AG08395 (cell line): ENCODE data around the gene LRCH1.

Experiments
- DNase-seq: peaks from one replicate; pipeline ENCODE4 v3.0.0; 2012; ENCODE audit warnings: mixed read lengths, low spot score

Gene LRCH1

DNA sequence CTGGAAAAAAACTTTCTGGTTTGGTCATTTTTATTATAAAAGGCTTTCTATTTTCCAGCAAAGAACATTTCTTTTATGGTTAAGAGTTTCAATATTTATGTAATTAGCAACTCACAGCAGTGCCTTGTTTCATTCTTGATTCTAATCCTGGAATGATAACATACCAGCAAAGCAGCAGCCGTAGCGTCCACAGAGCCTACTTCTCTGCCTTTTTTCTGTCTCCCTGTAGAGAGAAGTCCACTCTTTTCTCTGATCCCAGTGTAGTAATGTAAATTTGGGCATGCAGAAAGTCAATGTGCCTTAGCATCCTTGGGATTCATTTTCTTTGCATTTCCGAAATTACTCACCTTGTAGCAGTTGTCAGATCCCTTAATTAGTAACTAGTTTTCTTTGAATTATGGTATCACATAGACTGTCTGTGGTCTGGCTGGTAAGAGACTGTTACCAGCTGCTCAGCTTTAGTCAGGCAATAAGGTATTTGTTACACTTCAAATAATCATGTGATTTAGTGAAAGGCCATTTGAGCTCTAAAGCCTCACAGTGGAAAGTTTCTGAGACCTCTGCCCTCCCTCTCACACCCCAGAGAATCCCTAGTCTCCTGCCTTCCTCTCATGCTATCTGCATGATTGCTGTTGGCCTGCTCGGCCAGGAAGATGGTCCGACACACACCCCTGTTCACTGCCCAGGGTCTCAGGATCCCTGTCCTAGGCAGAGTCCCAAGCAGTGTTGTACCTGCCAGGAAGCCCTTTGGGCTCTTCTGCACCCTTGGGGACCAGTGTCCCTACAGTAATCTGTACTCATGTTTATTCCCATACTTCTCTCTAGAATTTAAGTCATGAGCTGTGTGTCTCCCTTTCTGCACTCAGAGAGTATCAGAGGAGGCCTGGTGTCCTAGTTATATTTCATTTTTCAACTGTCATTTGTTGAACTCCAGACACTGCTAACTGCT is 86.3 kb downstream of the LRCH1 start:
- peak; percentile 39 for DNase-seq

DNA sequence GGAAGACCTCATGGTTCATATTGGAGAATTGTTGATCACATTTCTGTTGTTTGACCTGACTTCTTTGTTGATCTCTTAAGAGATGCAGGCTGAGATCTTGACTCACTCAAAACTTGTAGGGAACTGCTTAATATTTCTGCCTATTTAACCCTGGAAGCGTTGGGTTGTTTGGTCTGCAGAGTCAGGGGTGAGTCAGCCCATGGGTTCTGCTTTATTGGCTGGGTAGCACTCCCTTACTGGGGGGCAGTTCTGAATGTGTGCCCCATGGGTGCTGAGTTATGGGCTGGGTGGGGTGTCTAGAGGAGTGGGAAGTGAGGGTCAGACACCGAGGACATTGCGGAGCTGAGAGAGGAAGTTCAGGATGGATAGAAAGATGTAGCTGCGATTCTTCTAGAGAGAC is 87.9 kb downstream of the LRCH1 start:
- DNase-seq = peak; percentile 47

DNA sequence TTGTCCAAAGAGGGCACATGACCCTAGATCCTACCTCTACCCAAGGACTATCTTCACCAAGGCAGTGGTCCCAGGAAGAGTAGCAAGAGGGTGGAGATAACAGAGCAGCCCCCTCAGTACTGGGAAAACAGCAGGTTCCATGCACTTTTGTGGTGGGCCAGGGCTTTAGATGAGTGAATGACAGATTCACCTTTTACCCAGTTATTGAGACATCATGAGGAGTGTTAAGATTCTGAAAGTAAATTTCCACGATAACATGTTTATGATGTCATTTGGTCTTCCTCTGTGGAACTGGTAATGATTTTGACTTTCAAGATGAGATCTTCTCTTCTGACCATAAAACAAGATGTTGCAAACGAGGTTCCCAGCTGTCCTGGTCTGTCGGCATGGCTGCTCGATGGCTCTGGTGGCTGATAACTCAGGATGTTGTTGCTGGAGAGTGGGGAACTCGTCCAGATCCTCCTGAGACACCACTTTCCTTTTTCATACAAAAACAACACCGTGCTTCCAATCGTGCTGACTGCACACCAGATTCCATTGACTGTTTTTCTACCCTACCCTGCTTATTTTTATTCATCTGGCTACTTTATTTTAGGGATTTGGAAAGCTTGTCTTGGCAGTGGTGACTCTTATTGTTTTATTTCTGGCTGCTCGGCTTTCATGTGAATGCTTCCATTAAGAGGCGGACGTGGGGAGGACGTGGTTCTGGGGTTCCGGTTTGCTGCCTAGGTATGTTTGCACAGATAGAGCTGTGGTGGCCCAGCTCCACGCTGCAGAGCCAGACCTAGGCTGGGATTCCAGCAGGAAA is 88.5 kb downstream of the LRCH1 start:
- DNase-seq = peak; percentile 50

DNA sequence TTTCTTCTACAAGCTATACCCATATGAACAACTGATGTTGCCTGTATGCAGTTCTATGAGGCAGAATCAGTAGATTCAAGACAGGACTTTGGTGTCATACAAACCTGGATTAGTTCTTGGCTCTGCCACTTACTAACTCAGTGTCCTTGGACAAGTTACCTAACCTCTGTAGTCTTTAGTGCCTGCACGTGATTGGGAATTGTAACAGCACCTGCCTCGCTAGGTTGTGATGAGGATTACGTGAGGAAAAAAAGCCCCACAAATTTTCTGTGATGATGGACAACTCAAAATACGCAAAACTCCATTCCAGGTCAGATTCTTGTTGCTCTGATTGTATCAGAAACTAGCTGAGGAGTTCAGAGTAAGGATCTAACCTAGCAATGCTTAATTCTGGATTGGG is 89.3 kb downstream of the LRCH1 start:
- no peak for DNase-seq

DNA sequence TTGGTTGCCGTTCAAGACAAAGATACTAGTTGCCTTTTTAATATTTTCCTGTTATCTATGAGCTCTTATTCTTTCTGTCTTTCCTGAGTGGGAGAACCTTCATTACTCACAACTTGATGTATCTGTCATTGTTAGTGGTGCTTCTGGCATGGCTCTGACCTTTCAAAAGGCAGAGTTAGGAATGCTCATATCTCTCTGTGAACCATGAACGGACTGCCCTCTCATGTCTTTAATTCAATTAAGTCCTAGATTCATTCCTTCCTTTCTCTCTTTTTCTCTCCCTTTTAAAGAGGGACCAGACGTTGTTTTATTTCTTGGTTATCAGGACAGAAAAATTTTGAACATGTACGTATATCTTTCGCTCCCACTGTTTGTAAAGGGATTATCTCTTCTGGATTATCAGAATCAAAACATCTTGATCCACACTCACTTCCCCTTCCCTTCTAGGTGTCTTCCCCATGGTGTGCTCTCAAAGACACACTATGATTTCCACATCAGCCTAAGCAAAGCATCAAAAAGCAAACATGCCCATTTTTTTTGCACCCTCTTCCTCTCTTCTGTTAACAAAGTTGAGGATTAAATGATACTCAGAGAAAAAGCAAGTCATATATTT is 90.3 kb downstream of the LRCH1 start:
- DNase-seq = no peak

DNA sequence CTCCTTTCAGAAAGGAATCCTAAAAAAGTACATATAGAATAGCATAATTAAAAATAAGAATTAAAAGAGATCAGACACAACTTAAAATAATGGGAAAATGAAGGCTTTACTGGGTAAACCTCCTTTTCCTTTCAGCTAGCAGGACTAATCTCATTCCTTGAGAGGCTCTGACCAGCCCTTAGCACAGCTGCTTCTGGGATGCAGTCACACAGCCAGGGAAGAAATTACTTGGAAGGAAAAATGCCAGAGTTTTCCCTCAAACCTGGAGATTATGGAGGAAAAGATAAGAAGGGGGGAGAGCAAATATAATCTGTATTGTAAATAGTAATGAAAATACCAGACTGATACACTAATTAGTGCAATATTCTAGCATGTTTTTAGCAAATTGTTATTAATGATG is 91.8 kb downstream of the LRCH1 start:
- peak; percentile 16 for DNase-seq

DNA sequence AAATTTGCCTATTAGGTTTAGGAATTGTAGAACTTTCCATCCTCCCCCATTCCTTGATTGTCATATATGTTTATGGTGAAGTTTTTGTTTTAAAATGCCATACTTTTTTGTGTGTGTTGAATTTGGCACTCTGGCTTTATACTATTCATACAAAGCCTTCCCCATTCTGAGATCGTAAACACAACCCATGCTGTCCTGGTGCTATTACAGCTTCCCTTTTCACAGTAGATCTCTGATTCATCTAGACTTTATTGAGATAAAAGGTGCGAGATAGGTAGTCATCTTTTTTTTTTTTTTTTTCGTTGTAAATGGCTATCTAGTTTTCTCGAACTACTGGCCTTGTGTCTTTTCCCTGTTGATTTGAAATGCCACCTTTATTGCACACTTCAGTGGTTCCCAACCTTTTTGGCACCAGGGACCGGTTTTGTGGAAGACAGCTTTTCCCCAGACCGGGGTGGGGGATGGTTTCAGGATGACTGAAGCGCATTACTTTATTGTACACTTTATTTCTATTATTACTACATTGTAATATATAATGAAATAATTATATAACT is 94.6 kb downstream of the LRCH1 start:
- no peak for DNase-seq

DNA sequence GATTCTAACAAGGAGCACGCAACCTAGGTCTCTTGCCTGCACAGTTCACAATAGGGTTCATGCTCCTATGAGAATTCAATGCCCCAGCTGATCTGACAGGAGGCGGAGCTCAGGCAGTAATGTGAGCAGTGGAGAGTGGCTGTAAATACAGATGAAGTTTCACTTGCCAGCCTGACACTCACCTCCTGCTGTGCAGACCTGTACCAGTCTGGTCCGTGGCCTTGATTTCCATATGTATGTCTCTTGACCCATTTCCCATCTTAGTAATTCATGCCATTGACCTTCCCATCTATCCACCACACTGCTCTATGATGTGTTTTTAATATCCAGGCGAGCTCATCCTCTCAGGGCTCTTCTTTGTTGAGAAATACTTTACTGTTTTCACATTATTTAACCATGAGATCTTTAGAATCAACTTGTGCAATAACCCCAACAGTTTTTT is 95.2 kb downstream of the LRCH1 start:
- peak; percentile 18 for DNase-seq

DNA sequence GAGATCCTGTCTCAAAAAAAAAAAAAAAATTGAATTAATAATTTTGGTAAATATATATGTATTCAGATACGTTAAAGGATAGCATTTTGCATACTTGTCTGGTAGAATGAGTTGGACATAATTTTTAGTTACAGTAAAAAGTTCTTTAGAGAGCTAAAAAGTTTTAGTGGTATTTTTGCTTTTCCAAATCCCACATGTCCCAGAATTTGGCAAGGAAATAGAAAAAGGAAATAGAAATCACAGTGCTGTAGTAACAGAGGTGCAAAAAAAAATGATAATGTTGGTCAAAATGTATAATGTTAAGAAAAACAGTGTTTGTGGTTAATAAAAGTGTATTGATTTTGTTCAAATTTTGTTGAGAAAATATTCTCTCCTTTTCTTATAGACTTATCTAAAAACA is 96.8 kb downstream of the LRCH1 start:
- no peak for DNase-seq

DNA sequence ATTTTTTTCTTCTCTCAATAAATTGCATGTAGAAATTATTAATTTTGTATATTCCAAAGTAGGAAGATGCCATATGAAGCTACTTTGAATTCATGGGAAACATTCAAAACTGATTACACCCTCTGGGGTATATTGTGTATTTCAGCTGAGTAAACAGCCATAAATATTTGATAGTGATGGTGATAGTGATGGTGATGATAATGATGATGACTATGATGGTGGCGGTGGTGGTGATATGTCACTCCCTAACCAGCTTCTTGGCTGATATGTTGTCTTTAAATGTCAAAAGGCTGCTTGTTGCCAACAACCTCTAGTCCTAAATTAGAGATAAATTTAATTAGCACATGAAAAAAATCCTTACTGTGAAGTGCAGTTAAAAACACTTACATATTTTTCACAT is 102.0 kb downstream of the LRCH1 start:
- no peak for DNase-seq

DNA sequence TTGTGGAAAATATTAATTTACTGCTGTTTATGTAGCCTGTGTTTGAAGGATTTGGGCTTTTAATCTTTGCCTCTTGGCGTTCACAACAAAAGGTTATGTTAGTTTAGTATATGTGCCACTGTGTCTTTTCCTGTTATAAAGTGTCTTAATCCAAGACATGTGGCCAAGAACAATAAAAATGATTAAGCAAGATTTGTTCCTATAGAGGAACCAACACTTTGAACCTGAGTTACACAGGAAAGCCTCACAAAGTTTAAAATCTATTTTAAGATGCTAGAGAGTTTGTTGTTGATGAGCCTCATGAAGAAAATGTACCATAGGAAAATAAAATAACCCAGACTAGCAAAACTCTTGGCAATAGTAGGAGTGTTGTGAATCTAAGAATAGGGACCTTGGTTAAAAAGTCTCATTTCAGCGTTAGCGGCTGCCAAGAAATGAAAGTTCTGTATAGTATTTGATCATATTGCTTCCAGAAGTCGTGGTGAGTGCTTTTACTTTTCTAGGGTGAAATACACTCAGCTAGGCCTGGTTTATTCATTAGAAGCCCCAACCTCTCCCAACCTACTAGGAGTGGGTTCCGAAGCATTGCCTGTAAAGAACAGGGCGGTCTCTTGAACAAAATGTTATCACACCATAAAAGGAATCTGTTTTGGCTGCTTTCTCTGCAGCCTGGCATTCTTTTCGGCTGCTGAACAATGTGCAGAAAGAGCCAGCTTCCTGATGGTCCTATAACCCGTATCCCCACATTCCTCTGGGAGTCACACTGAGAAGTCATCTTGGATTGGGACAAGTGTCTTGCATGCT is 102.6 kb downstream of the LRCH1 start:
- DNase-seq = peak; percentile 44

DNA sequence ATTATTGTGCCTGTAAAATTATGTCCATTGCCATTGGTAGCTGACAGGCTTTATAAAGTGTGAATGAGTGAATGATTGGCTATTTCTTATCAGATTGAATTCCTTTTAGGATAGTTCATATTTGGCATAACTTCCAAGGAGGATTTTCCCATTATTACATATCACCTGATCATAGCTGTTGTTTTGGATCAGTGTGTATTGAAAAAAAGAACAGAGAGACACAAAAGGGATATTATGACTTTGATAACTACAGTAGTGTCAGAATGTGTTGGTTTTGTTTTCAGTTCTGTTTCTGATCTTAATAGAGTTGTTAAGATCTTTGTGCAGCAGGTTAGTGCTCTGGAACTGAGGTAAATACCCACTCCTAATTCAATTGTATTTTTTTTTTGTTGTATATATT is 103.8 kb downstream of the LRCH1 start:
- no peak for DNase-seq

DNA sequence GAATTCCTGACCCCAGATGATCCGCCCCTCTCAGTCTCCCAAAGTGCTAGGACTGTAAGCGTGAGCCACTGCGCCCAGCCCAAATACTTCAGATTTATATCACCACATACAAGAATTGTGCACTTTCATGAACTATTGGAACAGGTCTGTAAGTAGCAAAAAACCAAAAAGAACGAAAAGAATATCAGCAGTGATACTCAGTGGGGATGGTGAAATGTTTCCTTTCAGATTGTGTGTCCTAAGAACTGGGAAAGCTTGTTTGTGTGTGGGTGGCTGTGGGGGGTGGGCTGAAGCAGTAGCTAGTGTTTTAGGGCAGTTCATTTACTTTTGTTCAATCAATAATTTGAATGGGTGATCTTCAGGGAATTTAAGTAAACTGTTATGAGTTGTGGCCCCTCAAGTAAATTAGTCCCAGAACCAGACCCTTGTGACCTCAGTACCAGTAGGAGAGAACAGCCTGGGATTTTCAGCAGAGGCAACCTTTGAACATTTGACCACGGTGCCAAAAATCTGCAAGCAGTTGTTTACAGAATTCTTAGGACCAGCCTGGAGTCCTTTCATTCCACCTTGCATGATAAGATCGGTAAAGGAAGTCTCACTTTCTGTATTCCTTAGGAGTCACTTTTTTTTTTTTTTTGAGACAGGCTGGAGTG is 106.6 kb downstream of the LRCH1 start:
- DNase-seq = no peak

DNA sequence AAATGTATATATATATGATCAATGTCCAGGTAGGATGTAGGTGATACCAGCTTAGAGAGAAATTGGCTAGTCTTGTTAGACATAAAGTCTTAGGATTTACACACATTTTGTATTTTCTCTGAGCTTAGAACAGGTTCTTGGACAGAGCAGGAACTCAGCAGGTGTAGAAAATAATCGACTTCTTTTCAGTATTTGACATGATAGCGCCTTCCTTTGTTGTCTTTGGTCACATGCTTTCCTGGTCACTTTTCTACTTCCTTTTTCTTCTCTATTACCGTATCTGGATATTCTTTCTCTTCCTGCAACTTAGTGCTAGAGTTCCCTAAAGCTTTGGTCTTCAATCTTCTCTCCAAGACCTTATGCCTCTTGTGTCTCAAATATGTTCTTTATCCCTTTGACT is 107.4 kb downstream of the LRCH1 start:
- DNase-seq = no peak

DNA sequence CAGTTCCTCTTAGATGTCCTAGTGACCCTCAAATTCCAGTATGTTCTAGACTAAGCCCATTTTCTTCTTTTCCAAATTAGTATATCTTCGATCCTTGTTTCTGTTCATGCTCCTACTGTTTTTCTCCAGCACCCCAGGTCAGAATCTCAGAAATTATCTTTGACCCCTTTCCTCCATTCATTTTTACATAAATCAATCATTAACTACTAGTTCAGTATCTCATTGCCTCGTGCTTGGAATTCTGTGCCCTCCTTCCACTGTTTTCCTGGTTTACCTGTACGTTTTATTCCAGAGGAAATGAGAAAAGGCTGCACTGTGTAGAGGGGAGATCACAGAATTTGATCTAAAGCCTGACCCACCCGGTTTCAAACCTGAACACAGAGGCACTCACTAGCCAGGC is 107.9 kb downstream of the LRCH1 start:
- DNase-seq = no peak

DNA sequence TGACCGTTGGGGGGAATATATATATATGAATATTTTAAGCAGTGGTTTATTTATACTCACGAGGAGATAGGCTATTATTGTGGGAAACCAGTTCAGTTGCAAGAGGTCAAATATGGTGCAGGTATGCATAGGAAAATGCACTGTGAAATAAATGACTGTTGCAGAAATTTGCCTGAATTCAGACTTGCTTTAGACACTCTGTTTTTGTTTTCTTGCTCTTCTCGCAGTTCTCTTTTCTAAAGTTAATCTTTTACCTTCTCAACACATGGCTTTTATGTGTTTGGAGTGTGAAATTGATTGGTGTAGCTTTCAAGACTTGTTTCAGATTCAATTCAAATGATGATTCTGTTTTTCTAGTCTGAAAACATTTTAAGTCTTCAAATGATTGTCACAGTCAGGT is 109.7 kb downstream of the LRCH1 start:
- no peak for DNase-seq

DNA sequence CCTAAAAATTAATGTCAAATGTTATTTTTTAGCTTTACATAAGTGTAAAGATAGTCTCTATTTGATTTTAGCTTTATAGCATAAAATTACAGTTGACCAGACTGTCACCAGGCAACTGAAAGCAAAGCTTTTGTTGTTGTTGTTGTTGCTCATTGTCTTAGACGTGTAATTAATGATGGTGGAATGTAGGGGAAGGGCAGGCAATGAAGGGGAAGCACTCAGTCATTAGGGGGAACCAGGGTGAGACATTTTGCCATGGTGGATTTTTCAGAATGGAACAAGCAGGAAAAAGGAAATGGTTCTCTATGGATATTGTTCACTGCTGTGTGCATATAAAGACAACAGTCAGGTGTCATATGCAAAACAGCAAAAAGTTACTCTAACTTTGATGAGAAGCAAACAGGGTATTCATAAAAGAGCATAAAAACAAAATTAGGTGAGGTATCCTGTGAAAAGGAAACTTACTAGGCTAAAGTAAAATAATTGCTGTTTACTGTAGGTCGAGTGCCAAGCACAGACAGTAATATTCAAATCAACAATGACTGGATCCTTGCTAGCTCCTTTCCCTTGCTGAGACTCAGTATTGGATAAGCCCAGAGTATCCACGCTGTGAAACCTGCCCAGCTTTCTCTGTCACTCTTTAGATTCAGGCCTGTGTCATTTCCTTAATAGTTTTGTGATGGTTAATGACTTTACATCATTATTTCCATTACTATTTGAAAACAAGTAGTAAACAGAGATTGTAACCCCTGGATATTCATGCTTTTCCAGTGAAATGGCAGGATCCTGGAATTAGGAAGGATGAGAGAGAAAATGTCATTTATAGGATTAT is 110.5 kb downstream of the LRCH1 start:
- DNase-seq = no peak

DNA sequence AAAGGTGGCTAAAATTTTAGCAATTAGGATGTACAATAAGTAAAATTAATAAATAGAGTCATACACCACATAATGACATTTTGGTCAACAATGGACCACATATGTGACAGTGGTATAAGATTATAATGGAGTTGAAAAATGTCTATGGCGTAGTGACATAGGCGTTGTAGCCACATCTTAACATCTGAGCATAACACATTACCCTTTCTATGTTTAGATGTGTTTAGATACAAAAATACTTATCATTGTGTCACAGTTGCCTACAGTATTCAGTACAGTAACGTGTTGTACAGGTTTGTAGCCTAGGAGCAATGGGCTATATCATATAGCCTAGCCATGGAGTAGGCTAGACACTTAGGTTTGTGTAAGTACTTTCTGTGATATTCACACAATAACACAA is 111.2 kb downstream of the LRCH1 start:
- DNase-seq = no peak

DNA sequence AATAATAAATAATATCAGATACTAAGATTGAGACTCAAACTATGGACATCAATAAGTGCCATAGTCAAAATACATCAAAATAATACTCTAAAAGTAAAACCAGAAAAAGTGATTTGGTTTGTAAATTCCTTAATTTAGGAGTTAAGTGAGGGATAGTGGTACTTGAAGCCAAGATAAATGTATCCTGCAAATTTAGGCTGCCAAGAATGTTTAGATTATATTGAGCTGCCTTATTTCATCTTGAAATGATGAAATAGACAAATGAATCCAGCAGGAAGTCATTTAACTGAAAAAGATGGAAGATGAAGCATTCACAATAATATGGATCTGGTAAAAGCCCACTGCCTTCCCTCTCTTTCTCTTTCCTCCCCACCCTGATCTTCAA is 112.3 kb downstream of the LRCH1 start:
- DNase-seq = no peak
